NB4 (cell line): ENCODE measurements around the gene CADM1.

Source experiments
- DNase-seq: peaks from one replicate; pipeline ENCODE4 v3.0.0; 2010; ENCODE audit warnings: low read depth
- H3K4me3 ChIP-seq: one replicate; pipeline ENCODE4 v1.5.1; 2011; ENCODE audit warnings: mild to moderate bottlenecking, low read depth, low read length, moderate library complexity
- MYC ChIP-seq: IDR thresholded peaks from 2 replicates; pipeline ENCODE4 v1.6.1; 2011; ENCODE audit warnings: low read depth, low read length
- POLR2A ChIP-seq: IDR thresholded peaks from 2 replicates; pipeline ENCODE4 v1.6.1; 2011; ENCODE audit warnings: mild to moderate bottlenecking; ENCODE audit not compliant: insufficient read length; ENCODE audit errors: extremely low read depth
- TF ChIP-seq, protein P1 (sequence below): IDR thresholded peaks from one replicate; pipeline ENCODE4 v1.5.1; 2012; ENCODE audit warnings: low read depth, low read length
- TF ChIP-seq, protein P2 (sequence below): IDR thresholded peaks from 2 replicates; pipeline ENCODE4 v1.6.1; 2011; ENCODE audit warnings: low read depth, low read length

Gene CADM1

DNA sequence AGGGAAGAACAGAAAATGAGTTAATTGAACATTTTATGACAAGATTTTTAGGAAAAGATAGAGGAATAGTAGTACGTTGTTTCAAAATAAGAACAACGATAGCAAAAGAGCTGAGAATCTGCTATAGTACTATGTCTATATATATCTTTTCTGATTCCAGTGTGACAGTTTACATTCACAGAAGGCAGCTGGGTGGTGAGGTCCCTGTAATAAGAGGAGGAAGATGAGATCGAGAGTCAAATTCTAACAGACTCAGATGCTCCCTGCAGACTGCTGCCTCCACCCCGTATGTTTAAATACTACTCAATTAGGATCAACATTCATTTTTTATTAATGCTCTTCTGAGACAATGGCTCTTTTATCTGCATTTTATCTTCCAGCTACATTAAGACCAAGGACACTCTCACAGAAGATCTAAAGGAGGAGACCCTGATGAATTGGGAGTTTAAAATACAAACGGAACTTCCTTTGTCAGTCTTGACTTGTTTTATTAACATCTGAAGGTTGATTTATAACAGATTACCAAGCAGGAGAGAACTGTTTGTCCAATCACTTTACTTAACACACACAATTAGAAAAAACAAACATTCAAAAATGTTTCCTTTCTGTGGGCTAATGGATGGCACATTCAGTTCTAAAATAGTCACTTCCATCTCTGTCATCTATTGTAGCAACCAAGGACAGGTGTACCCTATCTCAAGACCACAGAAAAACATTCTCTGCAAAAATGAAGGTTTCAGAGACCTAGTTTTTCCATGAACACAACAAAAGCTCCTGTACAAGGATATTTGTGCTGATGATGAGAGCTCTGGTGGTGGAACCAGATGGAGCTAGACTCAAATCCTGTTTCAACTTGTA lies 240.2 kb downstream of the CADM1 start:
- TF ChIP-seq MYC = no peak
- TF ChIP-seq, protein P1, sequence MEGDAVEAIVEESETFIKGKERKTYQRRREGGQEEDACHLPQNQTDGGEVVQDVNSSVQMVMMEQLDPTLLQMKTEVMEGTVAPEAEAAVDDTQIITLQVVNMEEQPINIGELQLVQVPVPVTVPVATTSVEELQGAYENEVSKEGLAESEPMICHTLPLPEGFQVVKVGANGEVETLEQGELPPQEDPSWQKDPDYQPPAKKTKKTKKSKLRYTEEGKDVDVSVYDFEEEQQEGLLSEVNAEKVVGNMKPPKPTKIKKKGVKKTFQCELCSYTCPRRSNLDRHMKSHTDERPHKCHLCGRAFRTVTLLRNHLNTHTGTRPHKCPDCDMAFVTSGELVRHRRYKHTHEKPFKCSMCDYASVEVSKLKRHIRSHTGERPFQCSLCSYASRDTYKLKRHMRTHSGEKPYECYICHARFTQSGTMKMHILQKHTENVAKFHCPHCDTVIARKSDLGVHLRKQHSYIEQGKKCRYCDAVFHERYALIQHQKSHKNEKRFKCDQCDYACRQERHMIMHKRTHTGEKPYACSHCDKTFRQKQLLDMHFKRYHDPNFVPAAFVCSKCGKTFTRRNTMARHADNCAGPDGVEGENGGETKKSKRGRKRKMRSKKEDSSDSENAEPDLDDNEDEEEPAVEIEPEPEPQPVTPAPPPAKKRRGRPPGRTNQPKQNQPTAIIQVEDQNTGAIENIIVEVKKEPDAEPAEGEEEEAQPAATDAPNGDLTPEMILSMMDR = no peak
- TF ChIP-seq, protein P2, sequence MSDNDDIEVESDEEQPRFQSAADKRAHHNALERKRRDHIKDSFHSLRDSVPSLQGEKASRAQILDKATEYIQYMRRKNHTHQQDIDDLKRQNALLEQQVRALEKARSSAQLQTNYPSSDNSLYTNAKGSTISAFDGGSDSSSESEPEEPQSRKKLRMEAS = no peak
- no peak for TF ChIP-seq POLR2A
- no peak for DNase-seq
- H3K4me3 ChIP-seq = no peak overlapping the region

DNA sequence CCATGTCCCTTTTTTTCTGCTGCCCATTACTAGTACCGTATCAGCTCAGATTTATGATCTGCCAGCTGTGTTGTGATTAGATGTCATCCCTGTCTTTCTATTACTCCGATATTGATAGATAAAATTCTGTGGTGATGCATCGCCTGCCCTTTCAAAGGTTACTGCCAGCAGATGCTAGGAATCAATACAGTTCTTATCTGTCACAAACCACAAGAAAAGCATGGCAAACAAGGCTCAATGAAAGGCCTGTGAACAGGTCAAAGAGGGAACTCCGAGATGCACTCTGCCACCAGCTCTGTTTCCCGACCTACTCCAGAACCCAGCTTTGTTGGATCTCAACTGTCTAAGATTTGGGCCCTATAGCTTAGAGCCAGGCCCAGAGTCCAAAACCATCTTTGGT lies 246.0 kb downstream of the CADM1 start:
- no peak for DNase-seq
- TF ChIP-seq, protein P2 = no peak
- no peak for TF ChIP-seq POLR2A
- no peak for TF ChIP-seq MYC
- TF ChIP-seq, protein P1 = no peak
- no peak overlapping the region for H3K4me3 ChIP-seq

DNA sequence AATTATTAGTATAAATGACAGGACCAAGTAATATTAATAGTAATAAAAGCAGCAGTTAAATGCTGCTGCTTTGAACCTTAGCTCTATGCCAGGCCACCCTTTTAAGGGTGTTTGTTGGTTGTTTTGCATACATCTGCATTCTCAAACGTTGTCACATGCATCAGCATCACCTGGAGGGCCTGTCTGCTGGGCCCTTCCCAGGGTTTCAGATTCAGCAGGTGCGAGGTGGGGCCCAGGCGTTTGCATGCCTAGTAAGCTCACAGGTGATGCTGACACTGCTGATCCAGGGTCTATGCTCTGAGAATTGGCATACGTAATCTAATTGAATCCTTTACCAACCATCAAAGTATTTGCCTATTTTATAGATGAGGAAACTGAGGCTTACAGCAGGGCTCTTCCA lies 246.5 kb downstream of the CADM1 start:
- TF ChIP-seq MYC (no peak), POLR2A (no peak)
- TF ChIP-seq, protein P1 = no peak
- TF ChIP-seq, protein P2 = no peak
- no peak overlapping the region for H3K4me3 ChIP-seq
- DNase-seq = no peak

DNA sequence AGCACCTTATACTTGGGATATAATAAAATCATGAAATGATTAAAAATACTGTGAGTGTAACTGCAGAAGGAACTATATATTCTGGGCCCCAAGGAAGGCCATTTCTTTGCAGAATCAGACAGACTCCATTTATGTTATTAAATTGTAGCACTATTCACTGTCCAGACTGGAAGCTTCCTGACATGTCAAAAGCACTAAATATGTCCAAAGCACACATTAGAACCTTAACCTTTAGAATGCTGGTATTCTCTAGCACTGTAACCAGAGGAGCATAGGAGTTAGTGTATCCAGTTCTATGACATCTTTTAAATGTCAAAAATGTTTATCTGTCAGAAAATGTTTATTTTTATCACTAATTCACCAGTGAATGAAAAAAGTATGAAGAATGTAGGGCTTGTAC lies 246.9 kb downstream of the CADM1 start:
- no peak for DNase-seq
- TF ChIP-seq, protein P2 = no peak
- no peak for TF ChIP-seq MYC
- TF ChIP-seq POLR2A = no peak
- TF ChIP-seq, protein P1 = no peak
- H3K4me3 ChIP-seq = no peak overlapping the region

DNA sequence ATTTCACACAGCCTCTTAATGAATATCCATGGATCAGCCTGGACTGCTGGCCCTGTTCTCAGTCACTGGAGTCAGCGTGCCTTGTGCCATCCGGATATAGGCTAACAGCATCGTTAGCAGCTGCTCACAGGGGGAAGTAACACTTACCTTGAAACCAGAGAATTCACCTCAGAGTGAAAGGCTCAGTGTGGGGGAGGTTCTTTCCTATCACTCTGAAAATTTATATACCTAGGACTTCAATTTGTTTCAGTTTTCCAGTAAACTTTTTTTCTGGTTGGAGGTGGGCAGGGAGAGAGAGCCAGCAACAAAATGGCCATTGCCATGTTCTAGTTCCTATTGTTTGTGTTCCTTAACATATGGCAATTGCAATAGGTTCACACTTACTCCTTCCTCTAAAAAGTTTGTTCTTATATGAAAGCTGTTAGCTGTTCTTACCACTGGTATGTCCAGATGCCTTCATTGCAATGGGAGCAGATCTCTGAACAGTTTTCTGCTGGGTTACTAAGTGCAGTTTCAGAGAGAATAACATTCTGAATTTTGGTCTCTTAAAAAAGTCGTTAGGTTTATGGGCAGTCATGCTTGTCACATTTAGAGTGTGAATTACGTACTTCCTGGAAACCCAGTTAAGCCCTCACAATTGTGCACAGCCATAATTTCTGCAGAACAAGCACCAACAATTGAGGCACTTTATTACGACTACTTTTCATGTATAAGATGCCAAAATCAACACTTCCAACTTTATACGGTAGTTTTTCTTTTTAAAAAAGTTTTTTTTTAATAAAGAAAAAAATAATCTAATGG lies 247.6 kb downstream of the CADM1 start:
- no peak for DNase-seq

More for the DNA sequence above, 247.6 kb downstream of the CADM1 start:
- H3K4me3 ChIP-seq = no peak overlapping the region
- TF ChIP-seq POLR2A (no peak), MYC (no peak)
- TF ChIP-seq, protein P1 = no peak
- TF ChIP-seq, protein P2 = no peak
